ENCODE results near the gene NEXN. TPM values are rescaled to one million over a fixed set of nuclear protein-coding genes. Genes with fewer than 3 reads are reported as not detected.

Gene NEXN
- total and polyA plus RNA-seq, 2 donors (not counting 1 experiment from before 2014, with no cell fraction given): 0.07 to 0.81 TPM

- H3K9me3 ChIP-seq (ENCODE audit: control extremely low read depth in 1 of 3, control insufficient read depth in 2 of 3, insufficient read depth in 1 of 3, low read length in 2 of 3): no peaks in the 10 kb centered on the region
- H2AFZ ChIP-seq (ENCODE audit: insufficient read depth, low read depth, low read length, poor library complexity, severe bottlenecking): no peak overlapping the region
- WGBS (ENCODE audit: insufficient coverage): no CpG with 5 or more reads among the region's 1 CpG
- DNase-seq: no peak
- H3K27ac Mint-ChIP-seq: no peak overlapping the region
- no peak overlapping the region for H3K4me3 Mint-ChIP-seq
- H3K9ac ChIP-seq (ENCODE audit: low read length): no peak overlapping the region
- H3K4me1 ChIP-seq (ENCODE audit: control insufficient read depth in 2 of 2, insufficient read depth in 2 of 2, low read length in 2 of 2): peaks cover 10 to 16% of the 10 kb centered on the region in 2 donors
- CTCF ChIA-PET: no interaction called here
- H3K27me3 Mint-ChIP-seq: no peaks in the 10 kb centered on the region
- H4K20me1 ChIP-seq (ENCODE audit: control insufficient read depth, insufficient read depth, low read length, poor library complexity, severe bottlenecking): peaks cover 80% of the 10 kb centered on the region
- peaks cover 3 to 67% of the 10 kb centered on the region in 2 experiments for H3K36me3 ChIP-seq (replicated peaks in 1 of 2; ENCODE audit: control extremely low read depth in 1 of 2, control insufficient read depth in 1 of 2, extremely low read depth in 1 of 2, insufficient read depth in 2 of 2, low read length in 1 of 2)
- H3K4me3 ChIP-seq (ENCODE audit: control extremely low read depth in 1 of 5, extremely low read depth in 1 of 5, insufficient read depth in 1 of 5, low read depth in 2 of 5, low read length in 4 of 5): no peak overlapping the region
- TF ChIP-seq EZH2 (IDR thresholded peaks at IDR 0.05; ENCODE audit: borderline replicate concordance, insufficient read depth, low read depth, low read length, poor library complexity, severe bottlenecking) (no peak), CTCF (IDR thresholded peaks at IDR 0.05) (no peak)
- ATAC-seq (ENCODE audit: low read depth): no peak
- H3K4me1 Mint-ChIP-seq: peaks cover 42% of the 10 kb centered on the region
- no peak overlapping the region for H3K27ac ChIP-seq (ENCODE audit: low read length in 2 of 2)
- intact Hi-C loops (cut with micrococcal nuclease): no loop called here
- no peaks in the 10 kb centered on the region for H3K9me3 Mint-ChIP-seq (ENCODE audit: insufficient read depth)
- peaks cover 99% of the 10 kb centered on the region for H3K79me2 ChIP-seq (ENCODE audit: control insufficient read depth, insufficient read depth, low read length)
- no peaks in the 10 kb centered on the region for H3K27me3 ChIP-seq (replicated peaks in 1 of 4; ENCODE audit: control extremely low read depth in 1 of 4, control insufficient read depth in 3 of 4, insufficient read depth in 4 of 4, low read length in 3 of 4)
- POLR2A ChIA-PET: no interaction called here
- no peak overlapping the region for H3K4me2 ChIP-seq (replicated peaks; ENCODE audit: low read depth, low read length, poor library complexity, severe bottlenecking)
Measured at GRCh38 chr1:77970192-77970591, 81.8 kb downstream of the NEXN start.

GRCh38 chr1:77972080-77972479 is 83.7 kb downstream of the NEXN start:
- peaks cover 54% of the 10 kb centered on the region for H3K4me1 Mint-ChIP-seq
- no peaks in the 10 kb centered on the region for H3K9me3 Mint-ChIP-seq (ENCODE audit: insufficient read depth)
- Histone ChIP-seq H3K4me3 (ENCODE audit: control extremely low read depth in 1 of 5, extremely low read depth in 1 of 5, insufficient read depth in 1 of 5, low read depth in 2 of 5, low read length in 4 of 5) (no peak overlapping the region), H3K4me2 (replicated peaks; ENCODE audit: low read depth, low read length, poor library complexity, severe bottlenecking) (peak overlapping the region; percentile 20), H2AFZ (ENCODE audit: insufficient read depth, low read depth, low read length, poor library complexity, severe bottlenecking) (no peak overlapping the region), H3K27ac (ENCODE audit: low read length in 2 of 2) (no peak overlapping the region), H3K9ac (ENCODE audit: low read length) (no peak overlapping the region), H3K36me3 (replicated peaks in 1 of 2; ENCODE audit: control extremely low read depth in 1 of 2, control insufficient read depth in 1 of 2, extremely low read depth in 1 of 2, insufficient read depth in 2 of 2, low read length in 1 of 2) (peaks cover 0 to 61% of the 10 kb centered on the region in 2 experiments), H3K79me2 (ENCODE audit: control insufficient read depth, insufficient read depth, low read length) (peaks cover 99% of the 10 kb centered on the region), H4K20me1 (ENCODE audit: control insufficient read depth, insufficient read depth, low read length, poor library complexity, severe bottlenecking) (peaks cover 83% of the 10 kb centered on the region), H3K4me1 (ENCODE audit: control insufficient read depth in 2 of 2, insufficient read depth in 2 of 2, low read length in 2 of 2) (peaks cover 28 to 35% of the 10 kb centered on the region in 2 donors), H3K9me3 (ENCODE audit: control extremely low read depth in 1 of 3, control insufficient read depth in 2 of 3, insufficient read depth in 1 of 3, low read length in 2 of 3) (no peaks in the 10 kb centered on the region), H3K27me3 (replicated peaks in 1 of 4; ENCODE audit: control extremely low read depth in 1 of 4, control insufficient read depth in 3 of 4, insufficient read depth in 4 of 4, low read length in 3 of 4) (no peaks in the 10 kb centered on the region)
- no peak for ATAC-seq (ENCODE audit: low read depth)
- H3K4me3 Mint-ChIP-seq: no peak overlapping the region
- POLR2A ChIA-PET: no interaction called here
- CTCF ChIA-PET: interaction anchor here (1.0 kb wide), 1 partner anchor 15 kb away, joined by 3 read pairs; no protein-coding TSS in a partner anchor
- WGBS (ENCODE audit: insufficient coverage): 80% methylated on average over 1 of the region's 3 CpGs
- H3K27me3 Mint-ChIP-seq: no peaks in the 10 kb centered on the region
- H3K27ac Mint-ChIP-seq: no peak overlapping the region
- TF ChIP-seq CTCF (IDR thresholded peaks at IDR 0.05) (no peak), EZH2 (IDR thresholded peaks at IDR 0.05; ENCODE audit: borderline replicate concordance, insufficient read depth, low read depth, low read length, poor library complexity, severe bottlenecking) (no peak)
- intact Hi-C loops (cut with micrococcal nuclease): no loop called here
- no peak for DNase-seq

Data from B cell (primary cell).